ENCODE results near the gene NDUFV1.

The NDUFV1 gene

GRCh38 chr11:67640758-67641337 lies 34.1 kb downstream of the NDUFV1 start:
- no peak for DNase-seq (ENCODE audit: low spot score)

- DNase-seq (ENCODE audit: low spot score) = no peak
Observed at GRCh38 chr11:67641338-67642172, 34.8 kb downstream of the NDUFV1 start.

- no peak for DNase-seq (ENCODE audit: low spot score)
Observed at GRCh38 chr11:67642173-67643120, 35.7 kb downstream of the NDUFV1 start.

- no peak for DNase-seq (ENCODE audit: low spot score)
Observed at GRCh38 chr11:67644042-67644441, 37.3 kb downstream of the NDUFV1 start.

- DNase-seq (ENCODE audit: low spot score) = no peak
Observed at GRCh38 chr11:67644472-67645418, 38.0 kb downstream of the NDUFV1 start.

- no peak for DNase-seq (ENCODE audit: low spot score)
Observed at GRCh38 chr11:67645521-67646461, 39.1 kb downstream of the NDUFV1 start.

- DNase-seq (ENCODE audit: low spot score) = no peak
Observed at GRCh38 chr11:67646535-67647336, 40.0 kb downstream of the NDUFV1 start.

GRCh38 chr11:67647471-67647870 lies 40.7 kb downstream of the NDUFV1 start:
- DNase-seq (ENCODE audit: low spot score) = no peak

- no peak for DNase-seq (ENCODE audit: low spot score)
Observed at GRCh38 chr11:67648140-67648795, 41.5 kb downstream of the NDUFV1 start.

- no peak for DNase-seq (ENCODE audit: low spot score)
Observed at GRCh38 chr11:67648796-67649613, 42.3 kb downstream of the NDUFV1 start.

- no peak for DNase-seq (ENCODE audit: low spot score)
Observed at GRCh38 chr11:67649634-67650510, 43.1 kb downstream of the NDUFV1 start.

GRCh38 chr11:67651976-67652781 lies 45.4 kb downstream of the NDUFV1 start:
- no peak for DNase-seq (ENCODE audit: low spot score)

- no peak for DNase-seq (ENCODE audit: low spot score)
Observed at GRCh38 chr11:67652965-67653845, 46.5 kb downstream of the NDUFV1 start.

- DNase-seq (ENCODE audit: low spot score) = no peak
Observed at GRCh38 chr11:67654225-67654624, 47.5 kb downstream of the NDUFV1 start.
